ENCODE data around the gene OR2A25.

OR2A25 gene

GRCh38 chr7:144057954-144058353 lies 11.7 kb upstream of the OR2A25 start:
- no peak overlapping the region for H3K4me3 ChIP-seq (ENCODE audit: low read depth, low read length)
- DNase-seq (ENCODE audit: low read depth) = no peak
- no peak for TF ChIP-seq CTCF (IDR thresholded peaks at IDR 0.05; ENCODE audit: control insufficient read depth, extremely low read depth, insufficient read depth)

DNA sequence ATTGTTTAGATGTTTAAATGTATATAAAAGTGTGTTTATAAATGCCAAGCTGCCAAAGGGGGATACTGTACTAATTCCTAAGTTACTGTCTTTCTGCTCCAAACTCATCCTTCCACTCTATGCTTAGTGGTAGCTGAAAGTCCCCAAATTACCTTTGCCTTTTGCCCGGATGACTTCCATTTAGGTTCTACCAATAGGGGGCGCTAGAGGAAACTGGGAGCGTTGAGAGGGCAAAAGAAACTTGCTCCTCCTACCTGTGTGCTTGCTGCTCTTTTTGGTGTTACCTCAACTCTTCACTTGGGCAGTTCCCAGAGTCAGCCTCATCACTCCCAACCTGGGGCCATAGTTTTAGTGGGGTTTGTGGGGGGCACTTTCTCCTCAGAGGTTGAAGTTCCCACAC lies 5.9 kb upstream of the OR2A25 start:
- DNase-seq (ENCODE audit: low read depth) = no peak
- H3K4me3 ChIP-seq (ENCODE audit: low read depth, low read length) = no peak overlapping the region
- TF ChIP-seq CTCF (IDR thresholded peaks at IDR 0.05; ENCODE audit: control insufficient read depth, extremely low read depth, insufficient read depth) = peak; percentile 53

- no peak for DNase-seq (ENCODE audit: low read depth)
- TF ChIP-seq CTCF (IDR thresholded peaks at IDR 0.05; ENCODE audit: control insufficient read depth, extremely low read depth, insufficient read depth) = no peak
- H3K4me3 ChIP-seq (ENCODE audit: low read depth, low read length) = no peak overlapping the region
Observed at GRCh38 chr7:144069953-144070352, 342 bp downstream of the OR2A25 start.

GRCh38 chr7:144074374-144074773 lies 4.8 kb downstream of the OR2A25 start:
- DNase-seq (ENCODE audit: low read depth) = no peak
- no peak for TF ChIP-seq CTCF (IDR thresholded peaks at IDR 0.05; ENCODE audit: control insufficient read depth, extremely low read depth, insufficient read depth)
- no peak overlapping the region for H3K4me3 ChIP-seq (ENCODE audit: low read depth, low read length)

- no peak for DNase-seq (ENCODE audit: low read depth)
- TF ChIP-seq CTCF (IDR thresholded peaks at IDR 0.05; ENCODE audit: control insufficient read depth, extremely low read depth, insufficient read depth) = no peak
- no peak within 1 kb of the TSS for H3K4me3 ChIP-seq (ENCODE audit: low read depth, low read length)
Observed at GRCh38 chr7:144085978-144086377, 16.4 kb downstream of the OR2A25 start, which contains the start of gene OR2A12. Gene OR2A12 (plus strand): TSS chr7:144086278. CDS start chr7:144095108, 8,830 bp downstream.

DNA sequence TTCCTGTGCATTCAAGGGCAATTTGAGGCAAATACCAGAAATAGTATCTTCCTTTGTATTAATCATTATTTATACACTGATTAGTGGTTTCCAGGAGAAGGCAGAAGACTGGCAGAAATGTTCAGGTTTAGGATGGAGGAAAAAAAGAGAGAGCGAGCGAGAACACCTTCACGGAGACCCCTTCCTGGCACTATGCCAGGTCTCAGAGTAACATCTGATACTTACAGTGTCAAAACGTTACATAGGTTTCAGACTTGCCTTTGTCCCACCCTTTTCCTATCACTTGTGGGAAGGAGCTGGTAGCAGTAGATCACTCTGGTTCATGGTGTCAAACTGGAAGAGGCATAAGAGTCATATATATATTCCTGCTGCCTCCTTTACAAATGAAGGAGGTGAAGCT lies 17.1 kb downstream of the OR2A25 start:
- no peak for DNase-seq (ENCODE audit: low read depth)
- no peak overlapping the region for H3K4me3 ChIP-seq (ENCODE audit: low read depth, low read length)
- no peak for TF ChIP-seq CTCF (IDR thresholded peaks at IDR 0.05; ENCODE audit: control insufficient read depth, extremely low read depth, insufficient read depth)

GRCh38 chr7:144087230-144087629 lies 17.6 kb downstream of the OR2A25 start:
- no peak for DNase-seq (ENCODE audit: low read depth)
- no peak overlapping the region for H3K4me3 ChIP-seq (ENCODE audit: low read depth, low read length)
- TF ChIP-seq CTCF (IDR thresholded peaks at IDR 0.05; ENCODE audit: control insufficient read depth, extremely low read depth, insufficient read depth) = no peak

Data from LNCaP clone FGC (cell line).